K562 (cell line): ENCODE measurements around the gene DRAXIN. TPM values are rescaled to one million over a fixed set of nuclear protein-coding genes. Genes with fewer than 3 reads are reported as not detected.

ENCODE experiments used
- CCNT2 ChIP-seq: IDR thresholded peaks from 2 replicates; pipeline ENCODE4 v1.6.1; 2011; ENCODE audit warnings: borderline replicate concordance, low read depth, mild to moderate bottlenecking, moderate library complexity, mixed read lengths, low read length; ENCODE audit not compliant: insufficient read length; ENCODE audit errors: extremely low read depth
- FOXK2 ChIP-seq, 2 experiments: fragments of 450-650 bp; IDR thresholded peaks in 1 of 2; conservative IDR thresholded peaks in 1 of 2; 2 replicates each; pipeline ENCODE4 v1.6.1; 2016; ENCODE audit warnings: low read depth in 2 of 2, mild to moderate bottlenecking in 1 of 2
- HDAC2 ChIP-seq: fragments of 450-650 bp; IDR thresholded peaks from 2 replicates; pipeline ENCODE4 v1.6.1; 2016; ENCODE audit warnings: mild to moderate bottlenecking
- HMBOX1 ChIP-seq: sonication (generic); IDR thresholded peaks from 2 replicates; pipeline ENCODE4 v1.6.1; 2016
- KAT2B ChIP-seq: IDR thresholded peaks from one replicate; pipeline ENCODE4 v1.6.1; 2012; ENCODE audit warnings: low read depth, mild to moderate bottlenecking, control low read depth, inconsistent platforms, low read length, moderate library complexity
- KDM4B ChIP-seq, 2 experiments: fragments of 450-650 bp in 1 of 2; sonication (generic) in 1 of 2; IDR thresholded peaks; 2 replicates each; pipeline ENCODE4 v1.6.1; 2016 to 2017; ENCODE audit warnings: borderline replicate concordance in 2 of 2, antibody characterized with exemption in 1 of 2, low read depth in 1 of 2, mild to moderate bottlenecking in 1 of 2
- NFRKB ChIP-seq: fragments of 450-650 bp; IDR thresholded peaks from 2 replicates; pipeline ENCODE4 v1.6.1; 2016; ENCODE audit warnings: low read depth
- RAD51 ChIP-seq: fragments of 450-650 bp; IDR thresholded peaks from 2 replicates; pipeline ENCODE4 v1.7.1; 2016; ENCODE audit warnings: low read depth, mild to moderate bottlenecking, borderline replicate concordance
- SRSF3 ChIP-seq: fragments of 200-400 bp; formaldehyde crosslinking; IDR thresholded peaks from 2 replicates; pipeline ENCODE4 v1.6.1; 2016; ENCODE audit warnings: mild to moderate bottlenecking, low read length, moderate library complexity; ENCODE audit not compliant: insufficient read depth
- USF2 ChIP-seq: sonication (generic); formaldehyde crosslinking; IDR thresholded peaks from 2 replicates; pipeline ENCODE4 v1.5.0; 2020; ENCODE audit warnings: missing genetic modification reagents
- ZBTB43 ChIP-seq: sonication (generic); formaldehyde crosslinking; IDR thresholded peaks from 2 replicates; pipeline ENCODE4 v1.8.0; 2023; ENCODE audit warnings: mild to moderate bottlenecking, missing genetic modification reagents
- ZNF175 ChIP-seq: fragments of 200-800 bp; sonication (Bioruptor generic); IDR thresholded peaks from 2 replicates; pipeline ENCODE4 v1.6.1; 2016; ENCODE audit warnings: low read depth, mild to moderate bottlenecking, missing genetic modification characterization, missing compliant biosample characterization
- ZNF407 ChIP-seq: fragments of 450-650 bp; IDR thresholded peaks from 2 replicates; pipeline ENCODE4 v1.6.1; 2016; ENCODE audit warnings: low read depth
- ZNF668 ChIP-seq: fragments of 250-450 bp; sonication (Bioruptor Pico); IDR thresholded peaks from 2 replicates; pipeline ENCODE4 v1.8.0; 2022; ENCODE audit warnings: mild to moderate bottlenecking, inconsistent platforms
- polyA plus RNA-seq, 8 experiments: library from polyadenylated mRNA; depleted of rRNA in 4 of 8; stranded (reverse) in 5 of 8; unstranded in 3 of 8; fragments of >200 nt; fragmentation: Nextera tagmentation in 2 of 8; fragmentation: Illumina TruSeq in 1 of 8; extraction: Ambion mirVana in 2 of 8; extraction: Trizol in 1 of 8; gene quantifications; 2 replicates each; pipeline versions ENCODE4 v1.2.1 to v1.2.3, GENCODE V29; 2011 to 2014; ENCODE audit warnings: inconsistent platforms in 1 of 8, missing spikeins in 1 of 8
- total RNA-seq, 7 experiments: library from RNA; depleted of rRNA in 6 of 7; stranded (reverse); fragments of >200 nt in 6 of 7; fragmentation: Illumina TruSeq in 2 of 7; extraction: Trizol in 2 of 7; gene quantifications; 2 replicates each; pipeline versions ENCODE4 v1.2.1 to v1.2.3, GENCODE V29; 2011 to 2021; ENCODE audit warnings: low replicate concordance in 1 of 7

The DRAXIN gene
- total and polyA plus RNA-seq, 9 of the 15 experiments (the other 6 are each of a cell fraction or from before 2014, with no cell fraction given), result 0.01 to 0.04 (median 0.01) TPM; not detected in 6

- no peak for TF ChIP-seq ZNF407
- no peak for TF ChIP-seq HMBOX1
- peak; percentile 56 for TF ChIP-seq RAD51
- no peak for TF ChIP-seq ZNF668 (CRISPR knock-in tag)
- TF ChIP-seq FOXK2 (conservative IDR thresholded peaks at IDR 0.05 in 1 of 2, IDR thresholded peaks at IDR 0.05 in 1 of 2; ENCODE audit: low read depth in 2 of 2), result no peak
- peak; percentile 75 for TF ChIP-seq USF2 (CRISPR knock-in tag)
- TF ChIP-seq KAT2B, result no peak
- TF ChIP-seq SRSF3, result no peak
- TF ChIP-seq NFRKB, result no peak
- 0 out of 2 replicates have a peak, but pooled peaks have one; percentile 18 for TF ChIP-seq HDAC2
- no peak for TF ChIP-seq ZBTB43 (CRISPR knock-in tag)
- no peak for TF ChIP-seq CCNT2
- no peak for TF ChIP-seq KDM4B (IDR thresholded peaks at IDR 0.05; ENCODE audit: borderline replicate concordance in 2 of 2, low read depth in 1 of 2)
- no peak for TF ChIP-seq ZNF175 (CRISPR knock-in tag)
Measured at GRCh38 chr1:11749203-11749689, 57.7 kb downstream of the DRAXIN start (continued).
